D721Med (cell line): Measurements from ENCODE around the gene APOBEC3H.

ENCODE experiments used
- DNase-seq: peaks from one replicate; pipeline ENCODE4 v3.0.0; 2011; ENCODE audit warnings: low spot score; ENCODE audit not compliant: insufficient read length
- FAIRE-seq: peaks from 2 replicates; lab custom pipeline; 2011; peaks lifted over from hg19 to GRCh38; lab: Jason Lieb, UNC
- TF ChIP-seq, protein P1 (sequence below): IDR thresholded peaks from 2 replicates; pipeline ENCODE4 v1.5.1; 2012; ENCODE audit warnings: mild to moderate bottlenecking, control low read depth; ENCODE audit not compliant: insufficient read depth; ENCODE audit errors: missing control alignments

Gene APOBEC3H

DNA sequence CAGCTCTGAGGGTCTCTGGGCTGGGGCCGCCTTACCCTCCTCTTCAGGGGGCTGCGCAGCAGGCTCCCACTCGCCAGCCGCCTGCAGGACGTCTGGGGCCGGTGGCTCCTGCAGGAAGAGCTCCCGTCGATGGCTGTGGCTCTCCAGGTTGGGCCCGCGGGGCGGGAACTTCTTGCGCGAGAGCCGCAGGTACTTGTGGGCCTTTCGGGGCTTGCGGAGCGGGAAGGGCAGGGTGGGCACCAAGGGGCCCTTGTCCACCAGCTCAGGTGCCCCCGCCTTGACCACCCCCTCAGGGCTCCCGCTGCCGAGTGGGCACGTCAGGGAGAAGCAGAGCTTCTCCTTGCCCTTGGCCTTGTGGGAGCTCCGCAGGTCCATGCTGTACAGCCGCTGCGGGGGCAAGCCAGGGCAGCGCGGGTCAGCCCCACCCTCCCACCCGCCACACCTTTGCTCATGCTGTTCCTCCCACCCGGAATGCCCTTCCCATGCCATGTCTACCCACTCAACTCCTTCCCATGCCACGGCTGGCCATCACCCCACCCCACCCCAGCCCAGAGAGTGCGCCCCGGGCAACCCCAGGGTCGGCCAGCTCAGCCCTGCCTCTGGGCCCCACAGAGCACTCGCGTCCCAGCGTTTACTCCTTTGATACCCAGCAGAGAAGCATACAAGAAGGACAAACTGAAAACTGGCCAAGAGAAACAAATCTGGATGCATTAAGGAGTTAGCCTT lies 37.5 kb downstream of the APOBEC3H start:
- no peak for FAIRE-seq
- TF ChIP-seq, protein P1, sequence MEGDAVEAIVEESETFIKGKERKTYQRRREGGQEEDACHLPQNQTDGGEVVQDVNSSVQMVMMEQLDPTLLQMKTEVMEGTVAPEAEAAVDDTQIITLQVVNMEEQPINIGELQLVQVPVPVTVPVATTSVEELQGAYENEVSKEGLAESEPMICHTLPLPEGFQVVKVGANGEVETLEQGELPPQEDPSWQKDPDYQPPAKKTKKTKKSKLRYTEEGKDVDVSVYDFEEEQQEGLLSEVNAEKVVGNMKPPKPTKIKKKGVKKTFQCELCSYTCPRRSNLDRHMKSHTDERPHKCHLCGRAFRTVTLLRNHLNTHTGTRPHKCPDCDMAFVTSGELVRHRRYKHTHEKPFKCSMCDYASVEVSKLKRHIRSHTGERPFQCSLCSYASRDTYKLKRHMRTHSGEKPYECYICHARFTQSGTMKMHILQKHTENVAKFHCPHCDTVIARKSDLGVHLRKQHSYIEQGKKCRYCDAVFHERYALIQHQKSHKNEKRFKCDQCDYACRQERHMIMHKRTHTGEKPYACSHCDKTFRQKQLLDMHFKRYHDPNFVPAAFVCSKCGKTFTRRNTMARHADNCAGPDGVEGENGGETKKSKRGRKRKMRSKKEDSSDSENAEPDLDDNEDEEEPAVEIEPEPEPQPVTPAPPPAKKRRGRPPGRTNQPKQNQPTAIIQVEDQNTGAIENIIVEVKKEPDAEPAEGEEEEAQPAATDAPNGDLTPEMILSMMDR, result no peak
- no peak for DNase-seq

DNA sequence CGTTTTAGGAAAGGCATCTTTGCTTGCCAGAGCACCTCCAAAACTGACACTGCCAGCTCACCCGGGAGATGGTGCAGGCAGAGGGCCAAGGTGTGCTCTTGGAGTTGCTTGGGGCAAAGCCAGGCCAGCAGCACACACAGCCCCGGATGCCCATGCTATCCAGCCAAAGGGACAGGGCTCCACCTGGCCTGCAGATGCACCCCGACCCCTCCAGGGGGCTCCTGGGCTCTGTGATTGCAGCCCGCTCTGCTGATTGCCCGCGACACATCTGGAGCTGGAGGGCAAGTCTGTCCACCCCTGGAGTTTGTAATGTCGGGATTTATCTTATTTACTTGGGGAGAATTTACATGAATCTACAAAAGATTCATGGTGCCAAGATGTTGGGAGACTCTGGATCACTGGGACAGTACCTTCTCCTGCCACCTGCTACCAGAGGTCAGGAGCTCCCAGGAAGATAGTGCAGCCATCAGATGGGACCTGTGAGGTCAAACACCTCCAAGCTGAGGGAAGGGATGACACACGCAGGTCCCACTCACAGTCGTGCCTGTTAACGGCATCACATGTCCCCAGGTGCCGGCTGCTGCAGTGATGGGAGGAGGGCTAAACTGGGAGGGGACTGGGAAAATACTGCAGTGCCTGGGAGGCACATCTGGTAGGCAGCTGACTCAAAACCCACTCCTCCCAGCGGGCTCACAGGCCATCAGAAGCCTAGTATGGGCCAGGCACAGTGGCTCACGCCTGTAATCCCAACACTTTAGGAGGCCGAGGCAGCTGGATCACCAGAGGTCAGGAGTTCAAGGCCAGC lies 38.2 kb downstream of the APOBEC3H start:
- no peak for FAIRE-seq
- DNase-seq, result no peak
- TF ChIP-seq, protein P1, result peak; percentile 17

DNA sequence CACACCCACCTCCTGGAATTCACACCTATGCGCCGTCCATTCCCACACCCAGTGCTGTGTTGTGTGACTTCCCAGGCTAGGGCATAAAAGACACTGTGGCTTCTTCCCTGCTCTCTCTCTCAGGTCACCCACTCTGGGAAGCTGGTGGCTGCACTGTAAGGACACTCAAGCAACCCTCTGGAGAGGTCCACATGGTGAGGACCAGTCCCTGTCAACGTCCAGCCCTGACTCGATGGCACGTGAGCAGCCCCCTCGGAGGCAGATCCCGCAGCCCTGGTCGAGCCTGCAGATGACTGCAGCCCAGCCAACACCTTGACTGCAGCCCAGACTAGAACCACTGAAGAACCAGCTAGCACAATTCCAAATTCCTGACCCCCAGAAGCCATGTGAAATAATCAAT lies 39.3 kb downstream of the APOBEC3H start:
- no peak for FAIRE-seq
- no peak for DNase-seq
- TF ChIP-seq, protein P1, result no peak

DNA sequence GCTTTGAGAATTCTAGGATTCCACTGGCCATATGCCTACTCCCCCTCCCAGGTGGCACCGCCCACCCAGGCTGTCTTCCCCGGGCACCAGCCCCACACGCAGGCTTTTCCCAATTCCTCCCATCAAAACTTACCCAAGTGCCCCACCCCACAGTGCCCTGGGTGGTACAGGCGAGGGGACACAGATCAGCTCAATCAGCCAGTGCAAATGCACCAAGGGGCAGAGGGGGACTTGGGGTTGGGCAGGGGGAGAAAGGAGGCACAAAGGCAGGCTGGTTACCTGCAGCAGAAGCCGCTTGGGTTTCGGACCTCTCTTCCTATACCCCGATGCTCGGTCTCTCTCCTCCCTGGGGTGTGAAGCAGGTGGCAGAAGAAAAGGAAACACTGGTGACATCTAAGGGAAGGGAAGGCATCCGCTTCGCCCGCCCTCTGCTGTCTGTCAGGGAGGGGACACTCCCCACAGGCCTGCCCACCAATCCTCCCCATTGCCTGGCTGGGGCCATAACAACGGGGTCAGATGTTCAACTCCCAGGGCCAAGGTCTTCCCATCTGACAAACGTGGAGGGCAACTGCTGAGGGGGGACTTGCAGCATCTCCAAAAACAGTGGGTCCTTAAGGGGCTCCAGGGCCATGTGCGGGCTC lies 41.4 kb downstream of the APOBEC3H start:
- TF ChIP-seq, protein P1, result no peak
- DNase-seq (no peak), FAIRE-seq (no peak)

DNA sequence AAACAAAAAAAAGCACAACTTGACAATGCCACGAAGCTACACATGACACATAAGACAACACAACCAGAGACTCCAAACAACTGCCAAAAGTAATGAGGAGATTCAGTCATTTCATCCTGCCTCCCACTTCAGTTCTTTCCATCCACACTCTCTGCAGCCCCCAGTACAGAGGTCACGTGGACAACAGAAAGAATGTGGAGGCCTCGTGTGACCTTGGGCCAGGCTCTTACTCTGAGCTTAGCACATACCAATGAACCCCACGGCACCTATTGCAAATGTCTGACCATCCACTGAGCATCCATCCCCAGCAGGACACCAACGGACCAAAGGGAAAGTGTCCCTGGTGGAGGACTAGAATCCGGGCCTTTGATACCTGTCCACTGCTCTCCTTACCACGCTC lies 42.9 kb downstream of the APOBEC3H start:
- TF ChIP-seq, protein P1, result no peak
- DNase-seq (no peak), FAIRE-seq (no peak)

DNA sequence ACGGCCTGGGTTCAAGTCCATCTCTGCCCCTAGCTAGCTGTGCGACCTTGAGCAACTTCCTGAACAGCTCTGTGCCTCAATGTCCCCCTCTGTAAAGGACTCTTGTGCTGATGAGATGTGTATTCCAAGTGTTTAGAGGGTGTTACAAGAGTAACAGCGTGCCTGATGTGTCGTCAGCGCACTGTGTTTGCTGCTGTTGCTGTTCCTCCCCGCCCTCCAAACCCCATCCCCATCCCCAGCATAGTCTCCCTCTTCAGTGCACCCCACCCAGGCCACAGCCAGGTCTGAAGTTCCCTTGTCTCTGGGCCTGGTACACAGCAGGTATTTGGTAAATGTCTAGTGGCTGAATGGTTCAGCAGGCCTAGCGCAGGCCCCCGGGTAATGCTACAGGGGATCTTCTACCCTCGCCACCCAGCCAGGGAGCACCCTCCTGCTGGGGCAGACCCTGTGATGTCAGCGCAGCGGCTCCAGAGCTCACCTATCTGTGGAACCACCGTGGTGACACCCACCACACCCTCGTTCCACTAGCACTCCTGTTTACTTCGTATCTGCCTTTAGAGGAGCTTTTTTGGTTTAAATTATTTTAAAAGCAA lies 45.1 kb downstream of the APOBEC3H start:
- FAIRE-seq (no peak), DNase-seq (no peak)
- TF ChIP-seq, protein P1, result no peak
